DOHH2 (cell line): ENCODE results near the gene PPP3R2.

Source experiments
- H3F3A ChIP-seq: fragments of 200-600 bp; sonication (generic), shearing (Covaris generic); 2 replicates; pipeline ENCODE4 v1.6.0; 2016; ENCODE audit warnings: antibody characterized with exemption, mild to moderate bottlenecking; ENCODE audit not compliant: control insufficient read depth, insufficient read depth
- H3K27ac ChIP-seq: fragments of 200-600 bp; sonication (generic); 2 replicates; pipeline ENCODE4 v1.5.1; 2014; ENCODE audit warnings: low read depth, mild to moderate bottlenecking, low read length, moderate library complexity
- H3K27me3 ChIP-seq: fragments of 200-600 bp; sonication (generic); 2 replicates; pipeline ENCODE4 v1.6.1; 2014; ENCODE audit warnings: mild to moderate bottlenecking, low read length, mixed read lengths; ENCODE audit not compliant: control insufficient read depth
- H3K36me3 ChIP-seq: fragments of 200-600 bp; sonication (generic); 2 replicates; pipeline ENCODE4 v1.6.1; 2014; ENCODE audit warnings: mild to moderate bottlenecking, low read length, moderate library complexity, mixed read lengths; ENCODE audit not compliant: control insufficient read depth
- H3K4me1 ChIP-seq: fragments of 200-600 bp; sonication (generic); 2 replicates; pipeline ENCODE4 v1.6.1; 2014; ENCODE audit warnings: mild to moderate bottlenecking, low read length, mixed read lengths; ENCODE audit not compliant: control insufficient read depth
- H3K4me2 ChIP-seq: fragments of 200-600 bp; sonication (generic); 2 replicates; pipeline ENCODE4 v1.6.0; 2014; ENCODE audit warnings: mild to moderate bottlenecking, low read length, moderate library complexity
- H3K4me3 ChIP-seq: fragments of 200-600 bp; sonication (generic); 2 replicates; pipeline ENCODE4 v1.5.1; 2014; ENCODE audit warnings: mild to moderate bottlenecking, low read length, mixed read lengths
- H3K79me2 ChIP-seq: fragments of 200-600 bp; sonication (generic); 2 replicates; pipeline ENCODE4 v1.6.1; 2014; ENCODE audit warnings: mild to moderate bottlenecking, low read length, mixed read lengths; ENCODE audit not compliant: control insufficient read depth
- H3K9me2 ChIP-seq: fragments of 200-600 bp; sonication (generic); replicated peaks from 2 replicates; pipeline ENCODE4 v1.6.1; 2014; ENCODE audit warnings: mild to moderate bottlenecking, low read length, mixed read lengths; ENCODE audit not compliant: control insufficient read depth
- H3K9me3 ChIP-seq: fragments of 200-600 bp; sonication (generic); 2 replicates; pipeline ENCODE4 v1.6.1; 2014; ENCODE audit warnings: antibody characterized with exemption, low read length, mixed read lengths; ENCODE audit not compliant: control insufficient read depth, insufficient read depth
- H4K20me1 ChIP-seq: fragments of 200-600 bp; sonication (generic); 2 replicates; pipeline ENCODE4 v1.6.0; 2014; ENCODE audit warnings: low read depth, mild to moderate bottlenecking, antibody characterized with exemption, low read length, moderate library complexity; ENCODE audit not compliant: control insufficient read depth, insufficient read depth
- EZH2phosphoT487 ChIP-seq: fragments of 200-600 bp; sonication (generic); IDR thresholded peaks from 2 replicates; pipeline ENCODE4 v1.6.1; 2017; ENCODE audit warnings: borderline replicate concordance, mild to moderate bottlenecking, antibody characterized with exemption, low read length, moderate library complexity, mixed read lengths
- TF ChIP-seq, protein P1 (sequence below): fragments of 200-600 bp; sonication (generic); IDR thresholded peaks from one replicate; pipeline ENCODE4 v1.5.1; 2014; ENCODE audit warnings: antibody characterized with exemption, mild to moderate bottlenecking, low read depth, low read length; ENCODE audit not compliant: poor library complexity, severe bottlenecking

PPP3R2 gene

DNA sequence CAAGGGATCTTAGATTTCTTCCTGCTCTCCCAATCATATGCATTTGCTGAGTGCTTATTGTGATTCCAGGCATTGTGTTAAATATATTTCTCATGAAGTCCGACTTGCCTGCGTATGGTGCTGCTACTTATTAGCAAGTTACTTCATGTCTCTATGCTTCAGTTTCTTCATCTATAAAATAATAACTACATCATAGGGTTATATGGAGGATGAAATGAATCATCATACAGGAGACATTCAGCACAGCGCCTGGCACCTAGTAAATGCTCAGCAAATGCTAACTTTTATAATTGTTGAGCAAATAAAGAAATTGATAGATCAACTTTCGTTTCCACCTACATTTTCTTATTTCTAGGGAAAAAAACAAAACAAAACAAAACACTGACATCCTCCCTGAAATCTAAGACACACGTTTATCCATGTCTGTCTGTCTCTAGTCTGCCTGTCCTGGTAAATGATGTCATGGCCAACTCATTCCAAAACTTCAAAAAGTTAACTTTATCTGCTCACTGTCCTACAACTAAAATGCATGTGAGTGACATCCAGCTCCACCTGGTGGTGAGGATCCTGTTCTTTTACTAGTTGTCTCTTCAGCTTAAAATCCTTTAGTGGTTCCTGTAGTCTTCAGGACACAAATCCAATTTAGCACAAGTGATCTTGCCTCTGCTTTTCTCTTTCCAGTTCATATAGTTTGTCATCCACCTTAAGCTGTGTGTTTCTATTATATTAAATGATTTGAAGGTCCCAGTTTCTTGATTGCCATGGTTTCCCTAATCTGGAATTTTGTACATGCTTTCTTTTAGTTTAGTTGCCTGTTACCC lies 27.7 kb downstream of the PPP3R2 start:
- H3K79me2 ChIP-seq, result no peaks in the 10 kb centered on the region
- H3K9me2 ChIP-seq, result no peaks in the 10 kb centered on the region
- no peak for TF ChIP-seq EZH2phosphoT487
- TF ChIP-seq, protein P1, sequence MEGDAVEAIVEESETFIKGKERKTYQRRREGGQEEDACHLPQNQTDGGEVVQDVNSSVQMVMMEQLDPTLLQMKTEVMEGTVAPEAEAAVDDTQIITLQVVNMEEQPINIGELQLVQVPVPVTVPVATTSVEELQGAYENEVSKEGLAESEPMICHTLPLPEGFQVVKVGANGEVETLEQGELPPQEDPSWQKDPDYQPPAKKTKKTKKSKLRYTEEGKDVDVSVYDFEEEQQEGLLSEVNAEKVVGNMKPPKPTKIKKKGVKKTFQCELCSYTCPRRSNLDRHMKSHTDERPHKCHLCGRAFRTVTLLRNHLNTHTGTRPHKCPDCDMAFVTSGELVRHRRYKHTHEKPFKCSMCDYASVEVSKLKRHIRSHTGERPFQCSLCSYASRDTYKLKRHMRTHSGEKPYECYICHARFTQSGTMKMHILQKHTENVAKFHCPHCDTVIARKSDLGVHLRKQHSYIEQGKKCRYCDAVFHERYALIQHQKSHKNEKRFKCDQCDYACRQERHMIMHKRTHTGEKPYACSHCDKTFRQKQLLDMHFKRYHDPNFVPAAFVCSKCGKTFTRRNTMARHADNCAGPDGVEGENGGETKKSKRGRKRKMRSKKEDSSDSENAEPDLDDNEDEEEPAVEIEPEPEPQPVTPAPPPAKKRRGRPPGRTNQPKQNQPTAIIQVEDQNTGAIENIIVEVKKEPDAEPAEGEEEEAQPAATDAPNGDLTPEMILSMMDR, result peak; percentile 62
- no peaks in the 10 kb centered on the region for H3K9me3 ChIP-seq
- H3K4me3 ChIP-seq, result no peak overlapping the region
- H3K4me2 ChIP-seq, result no peak overlapping the region
- H4K20me1 ChIP-seq, result no peaks in the 10 kb centered on the region
- H3K27me3 ChIP-seq, result no peaks in the 10 kb centered on the region
- no peak overlapping the region for H3K27ac ChIP-seq
- no peaks in the 10 kb centered on the region for H3K4me1 ChIP-seq
- peaks cover 46% of the 10 kb centered on the region for H3K36me3 ChIP-seq
- H3F3A ChIP-seq, result no peaks in the 10 kb centered on the region

DNA sequence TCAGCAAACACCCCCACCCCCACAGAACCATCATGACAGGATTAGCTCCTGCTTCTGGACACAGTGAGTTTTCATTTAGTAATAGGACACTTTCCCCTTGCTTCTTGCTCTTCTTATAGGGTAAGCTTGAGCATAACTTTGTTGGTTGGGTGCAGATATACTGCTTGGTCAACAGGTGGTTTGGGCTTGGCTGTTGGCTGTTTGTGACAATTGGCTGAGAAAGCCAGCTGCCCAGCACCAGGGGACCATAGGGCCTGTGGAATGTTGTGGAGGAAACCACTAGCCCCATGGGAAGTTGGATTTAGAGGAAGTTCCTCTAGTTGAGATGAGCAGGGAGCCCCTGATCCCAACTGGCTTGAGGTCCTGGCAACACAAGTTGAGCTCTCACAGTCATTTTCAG lies 30.5 kb downstream of the PPP3R2 start:
- TF ChIP-seq EZH2phosphoT487, result no peak
- TF ChIP-seq, protein P1, result no peak
- no peaks in the 10 kb centered on the region for H3K79me2 ChIP-seq
- H3K9me3 ChIP-seq, result no peaks in the 10 kb centered on the region
- no peaks in the 10 kb centered on the region for H3F3A ChIP-seq
- no peaks in the 10 kb centered on the region for H3K9me2 ChIP-seq
- H3K27me3 ChIP-seq, result no peaks in the 10 kb centered on the region
- H3K27ac ChIP-seq, result no peak overlapping the region
- H3K36me3 ChIP-seq, result peaks cover 75% of the 10 kb centered on the region
- no peak overlapping the region for H3K4me2 ChIP-seq
- no peaks in the 10 kb centered on the region for H3K4me1 ChIP-seq
- H3K4me3 ChIP-seq, result no peak overlapping the region
- H4K20me1 ChIP-seq, result no peaks in the 10 kb centered on the region

DNA sequence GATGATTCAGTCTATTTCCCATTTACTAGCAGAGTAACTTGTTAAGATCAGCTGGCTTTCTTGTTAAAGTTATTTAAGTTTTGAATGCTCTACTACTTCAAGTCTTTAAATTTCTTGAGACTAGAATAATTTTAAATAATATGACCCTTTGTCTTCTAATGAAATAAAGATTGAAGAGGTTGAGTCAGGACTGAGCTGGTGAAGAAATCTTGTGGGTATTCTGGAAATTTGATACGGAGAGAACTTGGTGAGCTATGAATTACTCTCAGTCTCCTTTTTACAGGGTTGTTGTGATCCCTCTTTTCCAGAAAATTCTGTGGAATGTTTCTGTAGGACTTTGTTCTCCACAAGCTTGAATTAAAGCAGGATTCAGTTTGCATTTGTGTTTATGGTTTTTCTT lies 31.8 kb downstream of the PPP3R2 start:
- Histone ChIP-seq H3K27me3 (no peaks in the 10 kb centered on the region), H3K4me1 (no peaks in the 10 kb centered on the region), H3K36me3 (peaks cover 82% of the 10 kb centered on the region), H3K27ac (no peak overlapping the region), H3F3A (no peaks in the 10 kb centered on the region), H3K4me2 (no peak overlapping the region), H3K79me2 (no peaks in the 10 kb centered on the region), H3K9me3 (no peaks in the 10 kb centered on the region), H3K9me2 (no peaks in the 10 kb centered on the region), H4K20me1 (no peaks in the 10 kb centered on the region), H3K4me3 (no peak overlapping the region)
- TF ChIP-seq, protein P1, result no peak
- no peak for TF ChIP-seq EZH2phosphoT487
